PC-3 (cell line): ENCODE data around the gene STRBP.

Experiments
- EZH2 ChIP-seq: fragments of 300-600 bp; sonication (generic); IDR thresholded peaks from one replicate; pipeline ENCODE4 v1.6.1; 2017; ENCODE audit warnings: antibody characterized with exemption, mild to moderate bottlenecking, low read length; ENCODE audit not compliant: unreplicated experiment
- EZH2phosphoT487 ChIP-seq: fragments of 300-600 bp; sonication (generic); IDR thresholded peaks from 2 replicates; pipeline ENCODE4 v1.6.1; 2018; ENCODE audit warnings: mild to moderate bottlenecking, antibody characterized with exemption, low read length, borderline replicate concordance
- TF ChIP-seq, protein P1 (sequence below): fragments of 300-600 bp; sonication (generic); conservative IDR thresholded peaks from 2 replicates; pipeline ENCODE4 v1.5.1; 2017; ENCODE audit warnings: antibody characterized with exemption, low read depth, mild to moderate bottlenecking, low read length

DNA sequence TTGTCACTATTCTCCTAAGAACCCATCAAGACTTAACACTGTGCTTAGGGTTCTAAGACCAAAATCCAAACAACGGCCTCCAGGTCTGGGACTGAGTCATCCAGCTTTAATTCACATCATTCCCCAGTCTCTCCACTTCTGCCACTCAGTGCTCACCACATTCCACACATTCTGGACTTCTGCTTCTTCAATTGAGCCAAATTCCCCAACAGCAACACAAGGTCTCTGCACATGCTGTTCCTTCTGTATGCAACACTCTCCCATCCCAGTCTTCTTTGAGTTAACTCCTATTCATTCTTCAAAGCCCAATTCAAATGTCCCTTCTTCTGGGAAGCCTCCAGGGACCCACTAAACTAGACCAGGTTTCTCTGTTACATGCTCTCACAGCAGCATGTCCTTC, 137.1 kb downstream of the STRBP start:
- TF ChIP-seq EZH2phosphoT487 (no peak), EZH2 (no peak)
- TF ChIP-seq, protein P1, sequence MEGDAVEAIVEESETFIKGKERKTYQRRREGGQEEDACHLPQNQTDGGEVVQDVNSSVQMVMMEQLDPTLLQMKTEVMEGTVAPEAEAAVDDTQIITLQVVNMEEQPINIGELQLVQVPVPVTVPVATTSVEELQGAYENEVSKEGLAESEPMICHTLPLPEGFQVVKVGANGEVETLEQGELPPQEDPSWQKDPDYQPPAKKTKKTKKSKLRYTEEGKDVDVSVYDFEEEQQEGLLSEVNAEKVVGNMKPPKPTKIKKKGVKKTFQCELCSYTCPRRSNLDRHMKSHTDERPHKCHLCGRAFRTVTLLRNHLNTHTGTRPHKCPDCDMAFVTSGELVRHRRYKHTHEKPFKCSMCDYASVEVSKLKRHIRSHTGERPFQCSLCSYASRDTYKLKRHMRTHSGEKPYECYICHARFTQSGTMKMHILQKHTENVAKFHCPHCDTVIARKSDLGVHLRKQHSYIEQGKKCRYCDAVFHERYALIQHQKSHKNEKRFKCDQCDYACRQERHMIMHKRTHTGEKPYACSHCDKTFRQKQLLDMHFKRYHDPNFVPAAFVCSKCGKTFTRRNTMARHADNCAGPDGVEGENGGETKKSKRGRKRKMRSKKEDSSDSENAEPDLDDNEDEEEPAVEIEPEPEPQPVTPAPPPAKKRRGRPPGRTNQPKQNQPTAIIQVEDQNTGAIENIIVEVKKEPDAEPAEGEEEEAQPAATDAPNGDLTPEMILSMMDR: no peak
